Measurements from ENCODE around the gene CSPG4. TPM values are rescaled to one million over a fixed set of nuclear protein-coding genes. Genes with fewer than 3 reads are reported as not detected.
"Not testable (repeated sequence)": the region's sequence is repeated elsewhere in the genome, so short reads cannot be mapped to it uniquely, and the experiment has no call there.

Gene CSPG4
- total and polyA plus RNA-seq, 2 of the 8 experiments (the other 6 are each of a cell fraction or from before 2014, with no cell fraction given) = 1.4 to 3.0 TPM

GRCh38 chr15:75680007-75680789 is 32.5 kb downstream of the CSPG4 start (continued):
- no peak for TF ChIP-seq KDM1A (IDR thresholded peaks at IDR 0.05; ENCODE audit: borderline replicate concordance, low read length)
- TF ChIP-seq HDAC2 (IDR thresholded peaks at IDR 0.05; ENCODE audit: borderline replicate concordance in 1 of 2, low read depth in 2 of 2, low read length in 2 of 2) = no peak
- TF ChIP-seq SP2 (IDR thresholded peaks at IDR 0.05; ENCODE audit: low read length) = no peak
- no peak for TF ChIP-seq MAFK (IDR thresholded peaks at IDR 0.05; ENCODE audit: low read depth, low read length)
- no peak for TF ChIP-seq RAD21 (IDR thresholded peaks at IDR 0.05 in 1 of 2, conservative IDR thresholded peaks at IDR 0.05 in 1 of 2; ENCODE audit: low read depth in 2 of 2, low read length in 2 of 2)
- TF ChIP-seq SAP30 (IDR thresholded peaks at IDR 0.05; ENCODE audit: insufficient read depth, insufficient replicate concordance, low read length) = no peak
- no peak for TF ChIP-seq JUND (IDR thresholded peaks at IDR 0.05; ENCODE audit: low read length)
- no peak for TF ChIP-seq ASH2L (IDR thresholded peaks at IDR 0.05; ENCODE audit: low read length)
- no peak for TF ChIP-seq GABPA (IDR thresholded peaks at IDR 0.05; ENCODE audit: borderline replicate concordance, insufficient read depth, low read length)

- H3K14ac ChIP-seq (ENCODE audit: insufficient read length); H3K9me3 ChIP-seq (ENCODE audit: insufficient read depth in 2 of 2, low read depth in 1 of 2, low read length in 1 of 2); H4K5ac ChIP-seq (ENCODE audit: insufficient read length, low read depth, low read length); H3K4me2 ChIP-seq (ENCODE audit: insufficient read depth in 1 of 2, low read depth in 2 of 2, low read length in 2 of 2); H3K23ac ChIP-seq (ENCODE audit: insufficient read length); FAIRE-seq; H3K23me2 ChIP-seq (ENCODE audit: low read depth, low read length); H3K18ac ChIP-seq (ENCODE audit: extremely low read depth, low read length); H3K79me1 ChIP-seq (ENCODE audit: low read depth, low read length); H3K27me3 ChIP-seq (replicated peaks in 1 of 4; ENCODE audit: control insufficient read depth in 3 of 4, extremely low read depth in 1 of 4, insufficient read depth in 3 of 4, low read length in 3 of 4); H4K91ac ChIP-seq (replicated peaks; ENCODE audit: insufficient read length, low read length); H3K4ac ChIP-seq (replicated peaks; ENCODE audit: insufficient read length, low read depth, low read length); H4K8ac ChIP-seq (ENCODE audit: extremely low read depth, insufficient read depth, low read length); DNase-seq (ENCODE audit: low read depth in 1 of 2, low spot score in 2 of 2); H3K79me2 ChIP-seq (ENCODE audit: control insufficient read depth in 1 of 2, insufficient read depth in 2 of 2, low read length in 2 of 2); H2BK15ac ChIP-seq (ENCODE audit: low read length); H2BK12ac ChIP-seq (ENCODE audit: low read depth, low read length); H2AK5ac ChIP-seq (ENCODE audit: low read depth, low read length); H3K4me3 ChIP-seq (ENCODE audit: extremely low read depth in 1 of 4, insufficient read depth in 2 of 4, low read depth in 3 of 4, low read length in 4 of 4); H3K4me1 ChIP-seq (replicated peaks in 1 of 4; ENCODE audit: control insufficient read depth in 3 of 4, insufficient read depth in 4 of 4, low read length in 3 of 4); H2AFZ ChIP-seq (ENCODE audit: low read length); H2BK20ac ChIP-seq (ENCODE audit: low read length); H4K20me1 ChIP-seq (replicated peaks in 1 of 2; ENCODE audit: control insufficient read depth in 1 of 2, insufficient read depth in 2 of 2, low read length in 2 of 2); H2BK5ac ChIP-seq (ENCODE audit: low read depth, low read length); H3K56ac ChIP-seq (replicated peaks; ENCODE audit: insufficient read length, low read depth, low read length); H3K36me3 ChIP-seq (ENCODE audit: control insufficient read depth in 2 of 4, insufficient read depth in 4 of 4, low read length in 3 of 4); H3K9ac ChIP-seq (replicated peaks in 1 of 4; ENCODE audit: extremely low read depth in 1 of 4, low read depth in 3 of 4, low read length in 3 of 4); H3K27ac ChIP-seq (ENCODE audit: low read depth, low read length); H2BK120ac ChIP-seq (replicated peaks; ENCODE audit: low read depth, low read length): not testable (repeated sequence)
- CTCF ChIA-PET (ENCODE audit: partially characterized antibody) = interaction anchor here (0.7 to 4.4 kb wide), 9 partner anchors 7 to 352 kb away, joined by 3 to 32 read pairs (median 4); partner anchors contain the start of gene SNX33
- 93% methylated on average over 6 of the region's 6 CpGs; no CpG with 5 or more reads in 1 of the 2 experiments for WGBS, 2 experiments (ENCODE audit: extremely low coverage in 1 of 2, insufficient coverage in 1 of 2, insufficient read length in 1 of 2, insufficient replicate concordance in 2 of 2, low coverage in 1 of 2, low lambda C conversion rate in 2 of 2, missing lambda C conversion rate in 1 of 2)
- POLR2A ChIA-PET (ENCODE audit: partially characterized antibody) = interaction anchor here (0.8 to 2.2 kb wide), 3 partner anchors 9 to 38 kb away, joined by 3 to 11 read pairs (median 3); partner anchors contain the start of gene IMP3
These were observed 34.3 kb downstream of the CSPG4 start for GRCh38 chr15:75678324-75678690.

Data from H1 (cell line).